Skeletal muscle satellite cell (primary cell): ENCODE measurements around the gene RABGAP1.

Experiments
- H3K27me3 ChIP-seq: 2 replicates; pipeline ENCODE4 v1.7.0; 2013; ENCODE audit warnings: low read length; ENCODE audit not compliant: control insufficient read depth, insufficient read depth
- H3K36me3 ChIP-seq: 2 replicates; pipeline ENCODE4 v1.7.0; 2013; ENCODE audit warnings: mild to moderate bottlenecking, control low read depth, low read length; ENCODE audit not compliant: insufficient read depth
- H3K4me1 ChIP-seq: 2 replicates; pipeline ENCODE4 v1.7.0; 2013; ENCODE audit warnings: low read length; ENCODE audit not compliant: control insufficient read depth, insufficient read depth
- H3K4me2 ChIP-seq: 2 replicates; pipeline ENCODE4 v1.7.0; 2013; ENCODE audit warnings: mild to moderate bottlenecking, low read length
- H3K4me3 ChIP-seq: 2 replicates; pipeline ENCODE4 v1.7.0; 2013; ENCODE audit warnings: low read length
- H3K9ac ChIP-seq: 2 replicates; pipeline ENCODE4 v1.7.0; 2013; ENCODE audit warnings: mild to moderate bottlenecking, low read depth, low read length, moderate library complexity
- H3K9me3 ChIP-seq: replicated peaks from 2 replicates; pipeline ENCODE4 v1.7.0; 2013; ENCODE audit warnings: mild to moderate bottlenecking, control low read depth, low read length

RABGAP1 gene

GRCh38 chr9:122991370-122991830, 50.6 kb downstream of the RABGAP1 start:
- peaks cover 3% of the 10 kb centered on the region for H3K4me1 ChIP-seq
- H3K9ac ChIP-seq = no peak overlapping the region
- no peaks in the 10 kb centered on the region for H3K9me3 ChIP-seq
- peaks cover 22% of the 10 kb centered on the region for H3K36me3 ChIP-seq
- no peak overlapping the region for H3K4me2 ChIP-seq
- no peaks in the 10 kb centered on the region for H3K27me3 ChIP-seq
- H3K4me3 ChIP-seq = no peak overlapping the region

GRCh38 chr9:122996586-122996985, 55.8 kb downstream of the RABGAP1 start:
- Histone ChIP-seq H3K4me3 (no peak overlapping the region), H3K9ac (no peak overlapping the region), H3K9me3 (no peaks in the 10 kb centered on the region), H3K27me3 (no peaks in the 10 kb centered on the region), H3K36me3 (peaks cover 32% of the 10 kb centered on the region), H3K4me1 (peaks cover 5% of the 10 kb centered on the region), H3K4me2 (no peak overlapping the region)

GRCh38 chr9:122998448-122998847, 57.6 kb downstream of the RABGAP1 start:
- peaks cover 34% of the 10 kb centered on the region for H3K36me3 ChIP-seq
- no peaks in the 10 kb centered on the region for H3K27me3 ChIP-seq
- no peak overlapping the region for H3K4me2 ChIP-seq
- H3K9me3 ChIP-seq = no peaks in the 10 kb centered on the region
- no peak overlapping the region for H3K4me3 ChIP-seq
- H3K4me1 ChIP-seq = peaks cover 3% of the 10 kb centered on the region
- no peak overlapping the region for H3K9ac ChIP-seq

GRCh38 chr9:123000371-123001068, 59.7 kb downstream of the RABGAP1 start:
- H3K4me1 ChIP-seq = peaks cover 7% of the 10 kb centered on the region
- no peaks in the 10 kb centered on the region for H3K9me3 ChIP-seq
- peaks cover 34% of the 10 kb centered on the region for H3K36me3 ChIP-seq
- no peaks in the 10 kb centered on the region for H3K27me3 ChIP-seq
- H3K4me2 ChIP-seq = no peak overlapping the region
- no peak overlapping the region for H3K4me3 ChIP-seq
- no peak overlapping the region for H3K9ac ChIP-seq

GRCh38 chr9:123002754-123003153, 61.9 kb downstream of the RABGAP1 start:
- no peak overlapping the region for H3K4me3 ChIP-seq
- no peak overlapping the region for H3K4me2 ChIP-seq
- no peaks in the 10 kb centered on the region for H3K27me3 ChIP-seq
- no peak overlapping the region for H3K9ac ChIP-seq
- peaks cover 7% of the 10 kb centered on the region for H3K4me1 ChIP-seq
- peaks cover 20% of the 10 kb centered on the region for H3K36me3 ChIP-seq
- H3K9me3 ChIP-seq = no peaks in the 10 kb centered on the region

- Histone ChIP-seq H3K4me1 (peaks cover 7% of the 10 kb centered on the region), H3K27me3 (no peaks in the 10 kb centered on the region), H3K9me3 (no peaks in the 10 kb centered on the region), H3K36me3 (peaks cover 16% of the 10 kb centered on the region), H3K4me3 (no peak overlapping the region), H3K9ac (no peak overlapping the region), H3K4me2 (no peak overlapping the region)
Measured at GRCh38 chr9:123003466-123003865, 62.6 kb downstream of the RABGAP1 start.

- H3K9ac ChIP-seq = no peak overlapping the region
- H3K9me3 ChIP-seq = no peaks in the 10 kb centered on the region
- peaks cover 26% of the 10 kb centered on the region for H3K36me3 ChIP-seq
- peaks cover 4% of the 10 kb centered on the region for H3K4me1 ChIP-seq
- no peak overlapping the region for H3K4me2 ChIP-seq
- no peak overlapping the region for H3K4me3 ChIP-seq
- no peaks in the 10 kb centered on the region for H3K27me3 ChIP-seq
Measured at GRCh38 chr9:123005964-123006363, 65.1 kb downstream of the RABGAP1 start.

- Histone ChIP-seq H3K4me3 (no peak overlapping the region), H3K27me3 (no peaks in the 10 kb centered on the region), H3K9ac (no peak overlapping the region), H3K36me3 (peaks cover 22% of the 10 kb centered on the region), H3K9me3 (no peaks in the 10 kb centered on the region), H3K4me2 (no peak overlapping the region), H3K4me1 (peaks cover 4% of the 10 kb centered on the region)
Measured at GRCh38 chr9:123007269-123007668, 66.4 kb downstream of the RABGAP1 start.

GRCh38 chr9:123008909-123009308, 68.1 kb downstream of the RABGAP1 start:
- no peaks in the 10 kb centered on the region for H3K4me1 ChIP-seq
- peaks cover 22% of the 10 kb centered on the region for H3K36me3 ChIP-seq
- H3K4me2 ChIP-seq = no peak overlapping the region
- H3K9ac ChIP-seq = no peak overlapping the region
- no peak overlapping the region for H3K4me3 ChIP-seq
- H3K27me3 ChIP-seq = no peaks in the 10 kb centered on the region
- no peaks in the 10 kb centered on the region for H3K9me3 ChIP-seq

GRCh38 chr9:123011380-123011779, 70.6 kb downstream of the RABGAP1 start:
- H3K36me3 ChIP-seq = peaks cover 29% of the 10 kb centered on the region
- no peak overlapping the region for H3K4me2 ChIP-seq
- no peak overlapping the region for H3K9ac ChIP-seq
- no peaks in the 10 kb centered on the region for H3K27me3 ChIP-seq
- H3K4me3 ChIP-seq = no peak overlapping the region
- no peaks in the 10 kb centered on the region for H3K9me3 ChIP-seq
- H3K4me1 ChIP-seq = no peaks in the 10 kb centered on the region

GRCh38 chr9:123011878-123012528, 71.2 kb downstream of the RABGAP1 start:
- Histone ChIP-seq H3K4me1 (no peaks in the 10 kb centered on the region), H3K9me3 (no peaks in the 10 kb centered on the region), H3K4me3 (no peak overlapping the region), H3K27me3 (no peaks in the 10 kb centered on the region), H3K9ac (no peak overlapping the region), H3K4me2 (no peak overlapping the region), H3K36me3 (peaks cover 34% of the 10 kb centered on the region)

GRCh38 chr9:123016631-123017030, 75.8 kb downstream of the RABGAP1 start:
- no peak overlapping the region for H3K9ac ChIP-seq
- no peaks in the 10 kb centered on the region for H3K9me3 ChIP-seq
- no peak overlapping the region for H3K4me2 ChIP-seq
- no peaks in the 10 kb centered on the region for H3K4me1 ChIP-seq
- H3K4me3 ChIP-seq = no peak overlapping the region
- H3K36me3 ChIP-seq = peaks cover 39% of the 10 kb centered on the region
- no peaks in the 10 kb centered on the region for H3K27me3 ChIP-seq
